NCI-H510A treated with DMSO at 0.1 percent for 48 hours (cell line): ENCODE data around the gene RABL6.
A peak's percentile ranks its signal among the peaks of the same experiment; 100 is the strongest.
"Not testable (repeated sequence)": the region's sequence is repeated elsewhere in the genome, so short reads cannot be mapped to it uniquely, and the experiment has no call there.

Source experiments
- DNase-seq: peaks from one replicate; lab custom pipeline; 2025; lab: John Stamatoyannopoulos, UW

RABL6 gene

DNA sequence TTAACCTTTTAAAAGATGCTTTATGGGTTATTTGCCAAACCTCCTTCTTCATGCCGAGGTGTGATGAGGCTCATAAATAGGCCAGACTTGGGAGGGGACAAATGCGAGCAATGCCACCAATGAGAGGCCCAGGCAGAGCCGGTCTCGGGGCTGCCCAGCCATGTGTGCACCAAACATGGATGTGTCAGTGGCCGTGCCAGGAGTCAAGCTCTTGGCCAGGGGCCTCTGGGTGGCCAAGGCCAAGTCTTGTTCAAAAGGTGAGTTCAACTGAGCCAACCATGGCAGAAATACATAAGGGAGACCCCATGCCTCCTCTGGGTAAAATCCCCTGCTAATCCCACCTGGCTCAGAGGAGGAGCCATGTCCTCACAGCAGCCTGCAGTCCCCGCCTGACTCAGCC lies 32.6 kb upstream of the RABL6 start:
- DNase-seq: no peak

DNA sequence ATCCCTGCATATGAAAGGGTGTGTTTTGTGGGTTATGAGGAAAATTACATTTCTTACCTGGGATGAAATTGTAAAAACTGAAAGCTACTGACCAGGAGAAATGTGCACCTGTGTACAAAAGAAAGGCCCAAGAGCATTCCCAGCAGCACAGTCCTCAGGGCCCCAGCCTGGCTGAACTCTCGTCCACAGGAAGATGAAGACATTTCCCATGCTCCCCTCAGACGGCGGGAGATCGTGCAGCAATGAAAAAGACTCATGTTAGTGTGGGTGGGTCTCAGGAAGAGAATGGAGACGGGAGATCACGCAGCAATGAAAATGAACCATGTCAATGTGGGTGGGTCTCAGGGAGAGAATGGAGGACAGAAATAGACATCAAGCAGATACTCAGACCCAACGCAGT lies 30.8 kb upstream of the RABL6 start:
- no peak for DNase-seq

GRCh38 chr9:136777359-136777758 lies 30.4 kb upstream of the RABL6 start:
- no peak for DNase-seq

- no peak for DNase-seq
Observed at GRCh38 chr9:136779808-136780207, 27.9 kb upstream of the RABL6 start.

- peak; percentile 42 for DNase-seq
Observed at GRCh38 chr9:136782452-136782851, 25.3 kb upstream of the RABL6 start.

GRCh38 chr9:136784249-136784996 lies 23.3 kb upstream of the RABL6 start:
- peak; percentile 24 for DNase-seq

DNA sequence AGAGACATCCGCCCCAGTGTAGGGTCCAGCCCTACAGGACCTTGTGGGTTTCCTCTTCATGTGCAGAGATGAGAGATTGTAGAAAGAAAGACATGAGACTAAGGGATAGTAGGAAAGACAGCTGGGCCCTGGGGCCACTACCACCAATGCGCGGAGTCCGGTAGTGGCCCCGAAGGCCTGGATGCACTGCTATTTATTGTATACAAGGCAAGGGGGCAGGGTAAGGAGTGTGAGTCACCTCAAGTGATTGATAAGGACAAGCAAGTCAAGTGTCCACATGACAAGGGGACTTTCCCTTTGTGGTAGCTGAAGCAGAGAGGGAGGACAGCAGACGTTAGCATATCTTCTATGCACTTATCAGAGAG lies 22.8 kb upstream of the RABL6 start:
- DNase-seq: no peak

DNA sequence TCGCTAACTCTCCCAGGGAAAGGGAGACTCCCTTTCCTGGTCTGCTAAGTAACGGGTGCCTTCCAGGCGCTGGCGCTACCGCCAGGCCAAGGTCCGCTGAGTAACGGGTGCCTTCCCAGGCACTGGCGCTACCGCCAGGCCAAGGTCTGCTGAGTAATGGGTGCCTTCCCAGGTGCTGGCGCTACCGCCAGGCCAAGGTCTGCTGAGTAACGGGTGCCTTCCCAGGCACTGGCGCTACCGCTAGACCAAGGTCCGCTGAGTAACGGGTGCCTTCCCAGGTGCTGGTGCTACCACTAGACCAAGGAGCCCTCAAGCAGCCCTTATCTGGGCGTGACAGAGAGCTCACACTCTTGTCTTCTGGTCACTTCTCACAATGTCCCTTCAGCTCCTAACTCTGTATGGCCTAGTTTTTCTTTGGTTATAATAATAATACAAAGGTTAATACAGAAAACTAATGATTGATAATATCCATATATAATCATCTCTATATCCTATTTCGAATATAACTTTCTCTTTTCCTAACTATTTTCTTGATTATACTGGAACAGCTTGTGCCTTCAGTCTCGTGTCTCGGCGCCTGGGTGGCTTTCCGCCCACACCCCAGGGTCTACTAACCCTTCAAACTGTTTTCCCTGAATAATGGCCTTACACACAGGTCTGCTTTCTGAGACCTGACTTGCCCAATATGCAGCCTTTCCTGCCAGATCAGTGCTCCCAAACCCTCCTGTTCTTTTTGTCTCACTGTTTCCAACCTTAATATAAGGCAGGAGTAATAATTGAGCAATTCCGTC lies 22.0 kb upstream of the RABL6 start:
- DNase-seq: not testable (repeated sequence)

GRCh38 chr9:136786451-136786850 lies 21.3 kb upstream of the RABL6 start:
- no peak for DNase-seq

DNA sequence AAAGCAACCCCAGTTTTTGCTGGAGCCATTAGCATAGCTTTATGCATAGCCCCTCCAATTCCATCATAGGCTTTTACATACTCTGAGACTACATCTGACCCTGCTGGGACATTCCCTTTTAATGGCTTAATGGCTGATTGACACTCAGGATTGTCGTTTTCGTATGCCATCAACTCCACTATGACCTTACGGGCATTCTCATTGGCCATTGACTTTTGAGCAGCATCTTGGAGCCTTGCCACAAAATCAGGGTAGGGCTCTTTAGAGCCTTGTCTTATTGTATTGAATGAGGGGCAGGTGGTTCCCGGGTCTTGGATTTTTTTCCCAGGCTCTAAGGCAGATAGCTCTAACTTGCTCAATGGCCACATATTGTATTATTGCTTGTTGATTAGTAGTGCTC lies 20.8 kb upstream of the RABL6 start:
- not testable (repeated sequence) for DNase-seq

DNA sequence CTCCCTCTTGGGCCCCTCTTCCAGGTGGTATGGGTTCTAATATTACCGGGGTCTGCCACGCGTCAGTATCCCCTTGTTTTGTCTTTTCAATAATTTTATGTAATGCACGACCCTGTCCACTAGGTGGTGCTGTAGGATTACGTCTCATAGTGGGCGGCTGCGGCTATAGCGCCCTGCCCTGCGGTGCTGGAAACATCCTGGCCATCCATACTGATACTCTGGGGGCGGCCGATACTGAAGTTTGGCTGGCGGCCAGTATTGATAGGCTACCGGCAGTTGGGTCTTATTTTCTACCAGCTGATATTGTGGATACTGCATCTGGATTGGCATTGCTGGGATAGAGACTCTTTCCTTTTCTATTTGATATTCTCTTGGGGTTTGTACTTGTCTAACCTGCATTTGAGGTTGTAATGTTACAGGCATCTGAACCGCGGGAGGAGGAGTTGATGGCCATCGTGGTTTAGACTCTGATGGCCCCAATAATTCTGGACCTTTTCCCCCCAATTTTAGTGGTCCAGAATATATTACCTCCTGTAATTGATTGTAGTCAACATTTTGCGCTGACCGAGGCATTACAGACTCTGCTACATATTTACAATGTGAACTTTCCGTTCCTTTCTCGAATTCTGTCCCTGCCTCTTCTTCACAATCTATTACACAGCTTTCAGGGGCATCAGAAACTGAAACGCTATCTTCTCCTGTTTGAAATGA lies 19.9 kb upstream of the RABL6 start:
- DNase-seq: peak; percentile 87

DNA sequence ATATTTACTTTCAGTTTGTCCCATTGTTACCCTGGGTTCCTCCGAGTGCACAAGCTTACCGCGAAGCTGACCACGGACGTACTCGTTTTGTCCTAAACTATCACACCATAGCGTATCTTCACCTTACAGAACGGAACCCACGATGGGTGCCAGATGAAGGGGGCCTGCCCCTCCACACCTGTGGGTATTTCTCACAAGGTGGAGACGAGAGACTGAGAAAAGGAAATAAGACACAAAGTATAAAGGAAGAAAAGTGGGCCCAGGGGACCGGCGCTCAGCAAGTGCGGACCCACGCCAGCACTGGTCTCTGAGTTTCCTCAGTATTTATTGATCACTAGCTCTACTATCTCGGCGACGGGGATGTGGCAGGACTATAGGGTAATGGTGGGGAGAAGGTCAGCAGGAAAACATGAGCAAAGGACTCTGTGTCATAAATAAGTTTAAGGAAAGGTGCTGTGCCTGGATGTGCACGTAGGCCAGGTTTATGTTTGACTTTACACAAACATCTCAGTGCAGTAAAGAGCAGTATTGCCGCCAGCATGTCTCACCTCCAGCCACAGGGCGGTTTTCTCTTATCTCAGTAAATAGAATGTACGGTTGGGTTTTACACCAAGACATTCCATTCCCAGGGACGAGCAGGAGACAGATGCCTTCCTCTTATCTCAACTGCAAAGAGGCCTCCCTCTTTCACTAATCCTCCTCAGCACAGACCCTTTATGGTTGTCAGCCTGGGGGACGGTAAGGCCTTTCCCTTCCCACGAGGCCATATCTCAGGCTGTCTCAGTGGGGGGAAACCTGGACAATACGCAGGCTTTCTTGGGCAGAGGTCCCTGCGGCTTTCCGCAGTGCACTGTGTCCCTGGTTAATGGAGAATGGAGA lies 18.9 kb upstream of the RABL6 start:
- DNase-seq: not testable (repeated sequence)

- no peak for DNase-seq
Observed at GRCh38 chr9:136789523-136789937, 18.2 kb upstream of the RABL6 start.

- peak; percentile 98 for DNase-seq
Observed at GRCh38 chr9:136790640-136791515, 16.9 kb upstream of the RABL6 start, which contains the start of gene TMEM141. Gene TMEM141 (plus strand): TSS chr9:136791344. CDS start chr9:136791371, 27 bp downstream.

GRCh38 chr9:136791516-136792276 lies 16.1 kb upstream of the RABL6 start:
- DNase-seq: peak; percentile 46

DNA sequence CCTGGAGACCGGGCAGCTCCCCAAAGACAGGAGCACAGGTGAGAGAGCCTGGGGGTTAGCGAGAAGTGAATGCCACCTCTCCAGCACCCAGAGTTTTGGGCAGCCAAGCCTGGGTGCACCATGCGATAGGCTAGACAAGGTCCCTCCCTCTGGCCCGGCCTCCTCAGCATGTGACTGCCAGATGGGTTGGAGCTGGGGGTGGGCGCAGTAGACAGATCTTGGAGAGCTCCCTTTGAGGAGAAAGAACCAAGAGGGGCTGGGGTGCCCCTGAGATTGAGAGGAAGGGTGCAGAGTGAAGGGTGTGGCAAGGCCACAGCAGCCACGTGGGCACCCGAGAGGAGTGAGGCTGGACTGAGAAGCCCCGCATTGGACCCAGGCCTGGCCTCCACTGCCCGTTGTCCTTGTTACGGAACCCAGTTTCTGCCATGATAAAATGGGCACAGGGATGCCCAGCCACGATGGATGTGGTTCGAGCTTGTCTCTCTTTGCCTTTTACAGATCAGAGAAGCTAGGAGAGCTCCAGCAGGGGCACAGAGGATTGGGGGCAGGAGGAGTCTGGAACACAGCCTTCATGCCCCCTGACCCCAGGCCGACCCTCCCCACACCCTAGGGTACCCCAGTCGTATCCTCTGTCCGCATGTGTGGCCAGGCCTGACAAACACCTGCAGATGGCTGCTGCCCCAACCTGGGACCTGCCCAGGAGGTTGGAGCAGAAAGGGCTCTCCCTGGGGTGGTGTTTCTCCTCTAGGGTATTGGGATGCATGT lies 15.2 kb upstream of the RABL6 start:
- DNase-seq: no peak

DNA sequence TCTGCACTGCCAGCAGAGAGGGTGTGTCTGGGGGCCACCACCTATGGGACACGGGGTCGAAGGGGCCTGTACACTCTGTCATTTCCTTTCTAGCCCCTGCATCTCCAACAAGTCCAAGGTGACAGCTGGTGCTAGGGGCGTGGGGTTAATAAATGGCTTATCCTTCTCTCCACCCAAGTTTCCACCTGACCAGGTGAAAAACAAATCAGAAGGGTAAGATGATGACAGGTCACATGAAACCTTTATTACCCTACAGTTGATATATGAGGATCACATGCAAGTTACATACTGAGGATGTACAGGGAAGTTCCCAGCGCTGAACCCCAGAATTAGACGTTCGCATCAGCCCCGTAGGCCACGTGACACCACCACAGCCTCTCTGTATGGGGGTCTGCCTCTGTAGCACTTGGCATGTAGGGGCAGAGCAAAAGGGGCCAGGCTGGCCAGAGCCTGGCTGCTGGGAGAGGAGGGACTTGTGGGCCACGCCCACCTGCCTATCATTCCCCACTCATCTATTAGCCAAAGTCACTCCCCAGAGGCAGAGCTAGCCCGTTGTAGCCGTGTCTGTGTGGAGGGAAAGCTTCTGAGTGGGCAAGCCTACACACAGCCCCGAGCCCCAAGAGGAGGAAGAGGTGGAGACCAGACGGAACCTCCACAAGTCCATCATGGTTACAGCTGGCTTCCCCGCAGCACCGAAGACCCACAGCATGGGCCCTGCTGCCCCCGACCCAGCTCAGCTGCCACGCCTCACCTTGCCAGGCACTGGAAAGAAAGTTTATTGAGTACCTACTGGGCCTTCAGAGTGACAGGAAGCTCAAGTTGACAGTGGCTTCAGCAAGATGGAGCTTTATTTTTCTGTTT lies 14.4 kb upstream of the RABL6 start:
- DNase-seq: no peak
